Lower leg skin (tissue), 3 donors: Measurements from ENCODE around the gene TIMM44.

Experiments
- POLR2A ChIP-seq, 2 donors: fragments of 450-650 bp; IDR thresholded peaks; one replicate each; pipeline ENCODE4 v1.6.1; 2016 to 2017; ENCODE audit warnings: antibody characterized with exemption in 2 of 2, mild to moderate bottlenecking in 1 of 2, moderate library complexity in 1 of 2
- TF ChIP-seq, protein P1 (sequence below), 3 donors: fragments of 450-650 bp; IDR thresholded peaks; one replicate each; pipeline ENCODE4 v1.5.1; 2016; ENCODE audit warnings: antibody characterized with exemption in 3 of 3, mild to moderate bottlenecking in 3 of 3, moderate library complexity in 2 of 3

DNA sequence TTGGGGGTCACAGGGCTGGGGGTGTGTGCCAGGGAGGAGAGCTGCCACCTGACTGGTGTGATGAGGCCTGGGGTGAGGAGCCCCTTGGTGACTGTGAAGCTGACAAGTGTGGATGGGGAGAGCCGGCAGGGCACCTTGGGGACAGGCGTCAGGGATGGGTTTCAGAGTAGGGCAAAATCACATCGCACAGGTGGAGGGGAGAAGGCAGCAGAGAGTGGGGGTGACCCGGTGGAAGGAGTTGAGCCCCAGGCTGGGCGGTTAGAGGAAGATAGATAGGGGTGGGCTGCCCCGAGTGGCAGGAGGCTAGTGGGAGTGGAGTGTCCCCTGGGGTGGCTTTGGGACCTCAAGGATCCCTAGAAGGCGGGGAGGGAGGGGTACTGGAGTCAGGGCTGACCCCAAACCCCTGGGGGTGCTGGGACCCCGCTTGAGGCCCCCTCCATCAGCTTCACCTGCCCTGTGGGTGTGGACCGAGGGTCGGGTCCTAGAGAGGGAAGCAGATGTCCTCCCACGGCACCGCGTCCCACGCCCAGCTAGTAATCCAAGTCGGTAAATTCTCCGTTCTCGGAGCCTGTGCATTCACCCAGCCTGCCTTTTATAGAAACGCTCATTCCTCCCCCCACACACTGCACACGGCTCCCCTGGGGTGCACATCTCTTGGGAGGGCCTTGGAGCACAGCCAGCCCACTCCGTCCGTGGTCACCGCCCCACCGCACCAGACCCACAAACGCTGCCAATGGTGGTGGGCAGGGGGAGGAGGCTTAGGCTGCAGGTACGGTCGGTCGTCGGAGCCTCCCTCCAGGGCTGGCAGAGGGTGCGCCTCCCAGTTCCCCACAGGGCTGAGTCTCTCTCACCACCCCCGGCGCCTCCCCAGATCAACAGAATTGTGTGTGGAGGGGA, 19.9 kb downstream of the TIMM44 start:
- TF ChIP-seq, protein P1, sequence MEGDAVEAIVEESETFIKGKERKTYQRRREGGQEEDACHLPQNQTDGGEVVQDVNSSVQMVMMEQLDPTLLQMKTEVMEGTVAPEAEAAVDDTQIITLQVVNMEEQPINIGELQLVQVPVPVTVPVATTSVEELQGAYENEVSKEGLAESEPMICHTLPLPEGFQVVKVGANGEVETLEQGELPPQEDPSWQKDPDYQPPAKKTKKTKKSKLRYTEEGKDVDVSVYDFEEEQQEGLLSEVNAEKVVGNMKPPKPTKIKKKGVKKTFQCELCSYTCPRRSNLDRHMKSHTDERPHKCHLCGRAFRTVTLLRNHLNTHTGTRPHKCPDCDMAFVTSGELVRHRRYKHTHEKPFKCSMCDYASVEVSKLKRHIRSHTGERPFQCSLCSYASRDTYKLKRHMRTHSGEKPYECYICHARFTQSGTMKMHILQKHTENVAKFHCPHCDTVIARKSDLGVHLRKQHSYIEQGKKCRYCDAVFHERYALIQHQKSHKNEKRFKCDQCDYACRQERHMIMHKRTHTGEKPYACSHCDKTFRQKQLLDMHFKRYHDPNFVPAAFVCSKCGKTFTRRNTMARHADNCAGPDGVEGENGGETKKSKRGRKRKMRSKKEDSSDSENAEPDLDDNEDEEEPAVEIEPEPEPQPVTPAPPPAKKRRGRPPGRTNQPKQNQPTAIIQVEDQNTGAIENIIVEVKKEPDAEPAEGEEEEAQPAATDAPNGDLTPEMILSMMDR (IDR thresholded peaks at IDR 0.05), result no peak
- no peak for TF ChIP-seq POLR2A (IDR thresholded peaks at IDR 0.05)
